ENCODE data around the gene TH. TPM values are rescaled to one million over a fixed set of nuclear protein-coding genes. Genes with fewer than 3 reads are reported as not detected.

TH gene
- total and polyA plus RNA-seq, 2 of the 8 experiments (the other 6 are each of a cell fraction or from before 2014, with no cell fraction given): 0.09 TPM; not detected in 1

DNA sequence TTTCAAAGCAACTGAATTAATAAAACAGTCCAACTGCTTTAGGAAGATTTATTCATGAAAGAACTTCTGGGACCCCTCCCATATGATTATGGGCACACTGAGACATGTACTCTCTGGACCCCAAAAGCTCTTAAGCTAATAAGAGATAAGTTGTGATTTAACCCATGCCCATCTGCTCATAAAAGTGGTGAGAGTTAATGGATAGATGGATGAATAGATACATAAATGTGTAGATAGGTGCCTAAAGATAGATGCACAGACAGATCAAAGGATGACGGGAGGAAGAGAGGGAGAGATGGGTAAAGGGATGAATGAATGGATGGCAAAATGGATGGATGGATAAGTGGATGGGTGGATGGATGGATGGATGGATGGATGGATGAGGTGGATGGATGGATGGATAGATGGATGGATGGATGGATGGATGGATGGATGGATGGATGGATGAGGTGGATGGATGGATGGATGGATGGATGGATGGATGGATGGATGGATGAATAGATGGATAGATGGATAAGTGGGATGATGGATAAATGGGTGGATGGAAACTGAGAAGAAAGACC is 29.4 kb upstream of the TH start:
- Histone ChIP-seq H3K27me3 (replicated peaks in 1 of 4; ENCODE audit: control insufficient read depth in 3 of 4, extremely low read depth in 1 of 4, insufficient read depth in 3 of 4, low read length in 3 of 4) (no peaks in the 10 kb centered on the region; a peak in 1 of 7 replicates), H3K79me2 (ENCODE audit: control insufficient read depth in 1 of 2, insufficient read depth in 2 of 2, low read length in 2 of 2) (no peaks in the 10 kb centered on the region), H3K27ac (ENCODE audit: low read depth, low read length) (no peak overlapping the region), H2BK12ac (ENCODE audit: low read depth, low read length) (no peak overlapping the region), H2BK120ac (replicated peaks; ENCODE audit: low read depth, low read length) (no peak overlapping the region), H3K9ac (replicated peaks in 1 of 4; ENCODE audit: extremely low read depth in 1 of 4, low read depth in 3 of 4, low read length in 3 of 4) (no peak overlapping the region), H3K9me3 (ENCODE audit: insufficient read depth in 2 of 2, low read depth in 1 of 2, low read length in 1 of 2) (no peaks in the 10 kb centered on the region), H2AFZ (ENCODE audit: low read length) (no peak overlapping the region), H4K20me1 (replicated peaks in 1 of 2; ENCODE audit: control insufficient read depth in 1 of 2, insufficient read depth in 2 of 2, low read length in 2 of 2) (no peaks in the 10 kb centered on the region), H4K8ac (ENCODE audit: extremely low read depth, insufficient read depth, low read length) (no peak overlapping the region), H3K4ac (replicated peaks; ENCODE audit: insufficient read length, low read depth, low read length) (no peak overlapping the region), H2BK20ac (ENCODE audit: low read length) (no peak overlapping the region), H3K18ac (ENCODE audit: extremely low read depth, low read length) (no peak overlapping the region), H3K4me2 (ENCODE audit: insufficient read depth in 1 of 2, low read depth in 2 of 2, low read length in 2 of 2) (no peak overlapping the region), H3K56ac (replicated peaks; ENCODE audit: insufficient read length, low read depth, low read length) (no peak overlapping the region), H3K36me3 (ENCODE audit: control insufficient read depth in 2 of 4, insufficient read depth in 4 of 4, low read length in 3 of 4) (no peaks in the 10 kb centered on the region), H4K5ac (ENCODE audit: insufficient read length, low read depth, low read length) (no peak overlapping the region), H3K4me3 (ENCODE audit: extremely low read depth in 1 of 4, insufficient read depth in 2 of 4, low read depth in 3 of 4, low read length in 4 of 4) (no peak overlapping the region), H2BK5ac (ENCODE audit: low read depth, low read length) (no peak overlapping the region), H3K23me2 (ENCODE audit: low read depth, low read length) (peaks cover 3% of the 10 kb centered on the region; the same call in 1 of the 2 replicates), H2BK15ac (ENCODE audit: low read length) (no peak overlapping the region), H3K79me1 (ENCODE audit: low read depth, low read length) (no peaks in the 10 kb centered on the region), H3K14ac (ENCODE audit: insufficient read length) (no peak overlapping the region), H4K91ac (replicated peaks; ENCODE audit: insufficient read length, low read length) (no peak overlapping the region), H3K4me1 (replicated peaks in 1 of 4; ENCODE audit: control insufficient read depth in 3 of 4, insufficient read depth in 4 of 4, low read length in 3 of 4) (no peaks in the 10 kb centered on the region; a peak in 1 of 7 replicates), H3K23ac (ENCODE audit: insufficient read length) (no peak overlapping the region), H2AK5ac (ENCODE audit: low read depth, low read length) (no peak overlapping the region)
- no peak for DNase-seq (ENCODE audit: low read depth in 1 of 2, low spot score in 2 of 2)
- 86% methylated on average over 1 of the region's 1 CpG; no CpG with 5 or more reads in 1 of the 2 experiments for WGBS, 2 experiments (ENCODE audit: extremely low coverage in 1 of 2, insufficient coverage in 1 of 2, insufficient read length in 1 of 2, insufficient replicate concordance in 2 of 2, low coverage in 1 of 2, low lambda C conversion rate in 2 of 2, missing lambda C conversion rate in 1 of 2)
- ChIA-PET CTCF (ENCODE audit: partially characterized antibody) (interaction anchor here (0.7 to 8.6 kb wide), 2 partner anchors 99 to 220 kb away, joined by 4 to 248 read pairs; partner anchors contain the start of genes C11orf21 and TSPAN32), POLR2A (ENCODE audit: partially characterized antibody) (interaction anchor here (1.2 kb wide), 1 partner anchor 12 kb away, joined by 3 read pairs; no protein-coding TSS in a partner anchor)
- no peak for FAIRE-seq
- TF ChIP-seq RAD21 (IDR thresholded peaks at IDR 0.05 in 1 of 2, conservative IDR thresholded peaks at IDR 0.05 in 1 of 2; ENCODE audit: low read depth in 2 of 2, low read length in 2 of 2) (no peak), CHD1 (IDR thresholded peaks at IDR 0.05; ENCODE audit: low read depth, low read length) (no peak), CREB1 (IDR thresholded peaks at IDR 0.05) (no peak)
